Endothelial cell of umbilical vein (primary cell): ENCODE results near the gene SCN9A. TPM values are rescaled to one million over a fixed set of nuclear protein-coding genes. Genes with fewer than 3 reads are reported as not detected.

Experiments
- BruUV-seq: library from RNA; stranded (reverse); fragments of 400-500 nt; replicated peaks from 2 replicates; lab custom pipeline; 2021; lab: Mats Ljungman, UMichigan
- CTCF ChIA-PET: fragments of 300-600, 350-600 bp; sonication (Branson Sonifier 250); formaldehyde crosslinking; loops from one replicate; lab custom pipeline; 2021; ENCODE audit warnings: antibody characterized with exemption, inconsistent platforms; lab: Charles Lee
- POLR2A ChIA-PET: fragments of 300-600, 350-600 bp; sonication (Branson Sonifier 250); formaldehyde crosslinking; loops from one replicate; lab custom pipeline; 2021; ENCODE audit warnings: antibody characterized with exemption, inconsistent platforms; lab: Charles Lee
- DNase-seq: peaks from one replicate; pipeline ENCODE4 v3.0.0-alpha.2; 2011; ENCODE audit warnings: low read depth, low spot score
- FAIRE-seq: peaks from 2 replicates; lab custom pipeline; 2011; peaks lifted over from hg19 to GRCh38; lab: Jason Lieb, UNC
- H2AFZ ChIP-seq: 2 replicates; pipeline ENCODE4 v1.6.0; 2012; ENCODE audit warnings: low read depth, low read length, control low read depth, inconsistent platforms
- H3K27ac ChIP-seq: 2 replicates; pipeline ENCODE4 v1.5.1; 2011; ENCODE audit warnings: low read depth, mild to moderate bottlenecking, control low read depth, low read length, moderate library complexity; ENCODE audit not compliant: insufficient read depth
- H3K27me3 ChIP-seq, 2 experiments: 2 replicates each; pipeline versions ENCODE4 v1.6.0 to v1.6.1; 2011; ENCODE audit warnings: low read length in 2 of 2, mixed read lengths in 1 of 2; ENCODE audit not compliant: control insufficient read depth in 2 of 2, insufficient read depth in 2 of 2
- H3K36me3 ChIP-seq, 2 experiments: 2 replicates in 1 of 2; 3 replicates in 1 of 2; pipeline ENCODE4 v1.5.1; 2011; ENCODE audit warnings: low read length in 2 of 2, mild to moderate bottlenecking in 1 of 2, moderate library complexity in 1 of 2; ENCODE audit not compliant: control insufficient read depth in 2 of 2, insufficient read depth in 2 of 2; ENCODE audit errors: extremely low read depth in 1 of 2
- H3K4me1 ChIP-seq: 3 replicates; pipeline ENCODE4 v1.5.1; 2011; ENCODE audit warnings: mild to moderate bottlenecking, low read length; ENCODE audit not compliant: control insufficient read depth, insufficient read depth; ENCODE audit errors: extremely low read depth
- H3K4me2 ChIP-seq: 2 replicates; pipeline ENCODE4 v1.6.1; 2011; ENCODE audit warnings: low read length, control low read depth, mixed read lengths; ENCODE audit not compliant: insufficient read depth
- H3K4me3 ChIP-seq, 3 experiments: fragments of 200-600 bp in 1 of 3; sonication (generic), shearing (Covaris generic) in 1 of 3; replicated peaks in 1 of 3; 2 replicates each; pipeline ENCODE4 v1.5.1; 2011 to 2016; ENCODE audit warnings: control low read depth in 3 of 3, low read length in 3 of 3, mild to moderate bottlenecking in 2 of 3, inconsistent platforms in 1 of 3, low read depth in 1 of 3, moderate library complexity in 1 of 3; ENCODE audit not compliant: insufficient read depth in 1 of 3
- H3K79me2 ChIP-seq: 2 replicates; pipeline ENCODE4 v1.6.0; 2012; ENCODE audit warnings: low read length, inconsistent platforms; ENCODE audit not compliant: control insufficient read depth, insufficient read depth
- H3K9ac ChIP-seq: replicated peaks from 2 replicates; pipeline ENCODE3; 2011; ENCODE audit warnings: low read length, control low read depth; ENCODE audit not compliant: insufficient read depth; ENCODE audit errors: extremely low read depth
- H3K9me1 ChIP-seq: replicated peaks from 3 replicates; pipeline ENCODE4 v1.6.0; 2011; ENCODE audit warnings: mild to moderate bottlenecking, low read length; ENCODE audit not compliant: control insufficient read depth, insufficient read depth; ENCODE audit errors: extremely low read depth
- H3K9me3 ChIP-seq: replicated peaks from 2 replicates; pipeline ENCODE4 v1.5.1; 2012; ENCODE audit warnings: low read length, inconsistent platforms; ENCODE audit not compliant: control insufficient read depth, insufficient read depth
- H4K20me1 ChIP-seq: replicated peaks from 2 replicates; pipeline ENCODE3; 2011; ENCODE audit warnings: mild to moderate bottlenecking, low read length; ENCODE audit not compliant: control insufficient read depth, insufficient read depth; ENCODE audit errors: extremely low read depth
- CTCF ChIP-seq, 2 donors: IDR thresholded peaks; 1 replicate in 1 of 2; 2 replicates in 1 of 2; pipeline ENCODE4 v1.5.1; 2011; ENCODE audit warnings: low read length in 2 of 2, mild to moderate bottlenecking in 2 of 2, moderate library complexity in 2 of 2, control low read depth in 1 of 2, inconsistent platforms in 1 of 2, low read depth in 1 of 2; ENCODE audit not compliant: insufficient read depth in 1 of 2; ENCODE audit errors: extremely low read depth in 1 of 2
- EZH2 ChIP-seq: IDR thresholded peaks from 2 replicates; pipeline ENCODE4 v1.6.1; 2012; ENCODE audit warnings: borderline replicate concordance, low read depth, mild to moderate bottlenecking, moderate library complexity, low read length, inconsistent platforms; ENCODE audit not compliant: severe bottlenecking
- FOS ChIP-seq: IDR thresholded peaks from 2 replicates; pipeline ENCODE4 v1.6.1; 2011; ENCODE audit warnings: mild to moderate bottlenecking, low read length, moderate library complexity, borderline replicate concordance; ENCODE audit not compliant: insufficient read depth
- GATA2 ChIP-seq: IDR thresholded peaks from 2 replicates; pipeline ENCODE4 v1.7.0; 2011; ENCODE audit warnings: low read depth, mild to moderate bottlenecking, moderate library complexity, mixed read lengths, low read length; ENCODE audit not compliant: insufficient read length, insufficient read depth
- JUN ChIP-seq: IDR thresholded peaks from 2 replicates; pipeline ENCODE4 v1.6.1; 2011; ENCODE audit warnings: borderline replicate concordance, low read depth; ENCODE audit not compliant: insufficient read length, insufficient read depth
- MAX ChIP-seq: IDR thresholded peaks from 2 replicates; pipeline ENCODE4 v1.6.1; 2011; ENCODE audit not compliant: insufficient read depth, insufficient read length
- MYC ChIP-seq: IDR thresholded peaks from one replicate; pipeline ENCODE4 v1.6.1; 2011; ENCODE audit warnings: mild to moderate bottlenecking, low read depth, low read length
- POLR2A ChIP-seq: IDR thresholded peaks from 2 replicates; pipeline ENCODE4 v1.6.1; 2012; ENCODE audit warnings: low read depth, mild to moderate bottlenecking, control low read depth, low read length
- POLR2AphosphoS5 ChIP-seq: IDR thresholded peaks from 2 replicates; pipeline ENCODE4 v1.6.1; 2012; ENCODE audit warnings: low read depth, mild to moderate bottlenecking, control low read depth, low read length, moderate library complexity; ENCODE audit not compliant: insufficient read depth
- dilution Hi-C: fragments of 300-500 bp; cut with MboI; formaldehyde crosslinking; loops from one replicate; pipeline ENCODE4 v1.15.0; 2019; ENCODE audit warnings: low sequenced_read_pairs; ENCODE audit not compliant: extremely low pct_ligation_motif_present
- intact Hi-C: fragments of 100-400 bp; cut with micrococcal nuclease; formaldehyde crosslinking; loops from one replicate; pipeline ENCODE4 v1.10.0; 2022
- polyA plus RNA-seq, 4 experiments: library from polyadenylated mRNA; depleted of rRNA in 3 of 4; stranded (reverse) in 3 of 4; unstranded in 1 of 4; fragments of >200 nt; gene quantifications; 2 replicates each; pipeline versions ENCODE4 v1.2.1 to v1.2.3, GENCODE V29; 2011 to 2012; ENCODE audit warnings: missing spikeins in 1 of 4
- total RNA-seq: library from RNA; stranded (reverse); gene quantifications from 2 replicates; pipeline ENCODE4 v1.2.3, GENCODE V29; 2021

The SCN9A gene
- total and polyA plus RNA-seq, 2 donors (not counting 3 experiments of a cell fraction or from before 2014, with no cell fraction given), result 0.88 to 1.6 TPM

- no peak overlapping the region for H3K27ac ChIP-seq
- H4K20me1 ChIP-seq, result no peaks in the 10 kb centered on the region
- ChIA-PET CTCF (interaction anchor here (1.0 kb wide), 1 partner anchor 36 kb away, joined by 3 read pairs; no protein-coding TSS in a partner anchor), POLR2A (no interaction called here)
- no peaks in the 10 kb centered on the region for H3K27me3 ChIP-seq
- H3K9me1 ChIP-seq, result no peaks in the 10 kb centered on the region
- DNase-seq, result no peak
- no peak overlapping the region for H3K9ac ChIP-seq
- FAIRE-seq, result no peak
- intact Hi-C loops, result no loop called here
- H3K4me2 ChIP-seq, result no peak overlapping the region
- dilution Hi-C loops, result no loop called here
- H2AFZ ChIP-seq, result no peak overlapping the region
- no peaks in the 10 kb centered on the region for H3K79me2 ChIP-seq
- TF ChIP-seq GATA2, result no peak
- no peak for TF ChIP-seq CTCF (IDR thresholded peaks at IDR 0.05; ENCODE audit: extremely low read depth in 1 of 2, insufficient read depth in 1 of 2, low read depth in 1 of 2, low read length in 2 of 2)
- TF ChIP-seq JUN, result no peak
- no peak for TF ChIP-seq POLR2AphosphoS5
- no peak for TF ChIP-seq POLR2A
- TF ChIP-seq EZH2, result no peak
- TF ChIP-seq MYC, result no peak
- no peak for TF ChIP-seq MAX
- TF ChIP-seq FOS, result no peak
- H3K36me3 ChIP-seq, result no peaks in the 10 kb centered on the region
- no peak overlapping the region for H3K4me3 ChIP-seq
- no peaks in the 10 kb centered on the region for H3K4me1 ChIP-seq
- BruUV-seq, result no TSS peak
- H3K9me3 ChIP-seq, result no peaks in the 10 kb centered on the region
These were observed 46.3 kb downstream of the SCN9A start for GRCh38 chr2:166329465-166329864.
